Measurements from ENCODE around the gene OSBPL10.

Gene OSBPL10

GRCh38 chr3:31959951-31960792 is 20.9 kb downstream of the OSBPL10 start:
- no peak for DNase-seq (ENCODE audit: low spot score)

- DNase-seq (ENCODE audit: low spot score), result no peak
These were observed 21.8 kb downstream of the OSBPL10 start for GRCh38 chr3:31959251-31959650.

GRCh38 chr3:31958701-31959152 is 22.3 kb downstream of the OSBPL10 start:
- no peak for DNase-seq (ENCODE audit: low spot score)

GRCh38 chr3:31957106-31957505 is 24.0 kb downstream of the OSBPL10 start:
- DNase-seq (ENCODE audit: low spot score), result no peak

- no peak for DNase-seq (ENCODE audit: low spot score)
These were observed 25.5 kb downstream of the OSBPL10 start for GRCh38 chr3:31955581-31955980.

GRCh38 chr3:31953636-31954035 is 27.4 kb downstream of the OSBPL10 start:
- no peak for DNase-seq (ENCODE audit: low spot score)

GRCh38 chr3:31953091-31953490 is 28.0 kb downstream of the OSBPL10 start:
- DNase-seq (ENCODE audit: low spot score), result no peak

GRCh38 chr3:31952205-31952604 is 28.9 kb downstream of the OSBPL10 start:
- no peak for DNase-seq (ENCODE audit: low spot score)

- no peak for DNase-seq (ENCODE audit: low spot score)
These were observed 32.8 kb downstream of the OSBPL10 start for GRCh38 chr3:31948280-31948679.

GRCh38 chr3:31947671-31948091 is 33.4 kb downstream of the OSBPL10 start:
- DNase-seq (ENCODE audit: low spot score), result no peak

- no peak for DNase-seq (ENCODE audit: low spot score)
These were observed 33.9 kb downstream of the OSBPL10 start for GRCh38 chr3:31947162-31947561.

- DNase-seq (ENCODE audit: low spot score), result no peak
These were observed 34.5 kb downstream of the OSBPL10 start for GRCh38 chr3:31946484-31947081.

GRCh38 chr3:31945738-31946052 is 35.4 kb downstream of the OSBPL10 start:
- no peak for DNase-seq (ENCODE audit: low spot score)

GRCh38 chr3:31943041-31943440 is 38.0 kb downstream of the OSBPL10 start:
- DNase-seq (ENCODE audit: low spot score), result no peak

- DNase-seq (ENCODE audit: low spot score), result no peak
These were observed 38.6 kb downstream of the OSBPL10 start for GRCh38 chr3:31942446-31942845.

GRCh38 chr3:31937225-31937624 is 43.8 kb downstream of the OSBPL10 start:
- DNase-seq (ENCODE audit: low spot score), result no peak

- no peak for DNase-seq (ENCODE audit: low spot score)
These were observed 44.5 kb downstream of the OSBPL10 start for GRCh38 chr3:31936420-31937060.

- no peak for DNase-seq (ENCODE audit: low spot score)
These were observed 46.2 kb downstream of the OSBPL10 start for GRCh38 chr3:31934866-31935265.

GRCh38 chr3:31934018-31934417 is 47.0 kb downstream of the OSBPL10 start:
- no peak for DNase-seq (ENCODE audit: low spot score)

GRCh38 chr3:31932990-31933389 is 48.1 kb downstream of the OSBPL10 start:
- no peak for DNase-seq (ENCODE audit: low spot score)

- DNase-seq (ENCODE audit: low spot score), result no peak
These were observed 51.1 kb downstream of the OSBPL10 start for GRCh38 chr3:31929826-31930502.

GRCh38 chr3:31927811-31928210 is 53.3 kb downstream of the OSBPL10 start:
- no peak for DNase-seq (ENCODE audit: low spot score)

GRCh38 chr3:31926543-31926942 is 54.5 kb downstream of the OSBPL10 start:
- no peak for DNase-seq (ENCODE audit: low spot score)

All from Ammon's horn (tissue), 1 donor.